CD4-positive, alpha-beta T cell treated with Interleukin-17A for 4 hours (primary cell): ENCODE results near the gene ELAVL2.
"Not testable (repeated sequence)": the region's sequence is repeated elsewhere in the genome, so short reads cannot be mapped to it uniquely, and the experiment has no call there.

Source experiments
- DNase-seq: peaks from one replicate; pipeline ENCODE4 v3.0.0-alpha.2; 2020; ENCODE audit warnings: mixed read lengths

Gene ELAVL2

DNA sequence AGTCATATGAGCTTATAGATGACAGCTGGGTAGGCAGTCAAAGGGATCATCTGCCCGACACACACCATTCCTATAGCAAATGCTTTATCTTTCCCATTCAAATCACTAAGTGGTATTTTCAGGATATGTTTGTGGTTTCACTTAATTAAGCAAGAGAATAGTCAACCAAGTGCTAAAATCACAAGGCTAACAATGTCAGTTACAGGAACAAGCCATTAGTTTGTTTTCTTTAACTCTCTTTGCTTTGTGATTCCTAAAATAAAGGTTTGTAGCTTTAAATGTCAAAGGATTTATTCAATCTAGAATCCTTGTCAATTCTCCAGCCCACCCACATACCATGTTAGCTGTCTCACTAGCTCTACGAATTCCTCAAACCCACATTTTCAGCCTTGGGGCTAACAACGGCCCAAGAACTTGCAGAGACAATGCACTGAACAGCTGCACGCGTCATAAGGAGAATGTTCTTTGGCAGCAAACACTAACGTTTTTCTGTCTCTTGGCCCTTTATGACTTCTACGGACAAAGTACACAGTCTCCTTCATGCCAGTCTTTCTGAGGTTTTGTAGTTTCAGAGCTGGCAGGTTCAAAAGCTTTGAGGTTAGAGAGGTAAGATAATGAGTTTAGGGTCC, 56.6 kb downstream of the ELAVL2 start:
- DNase-seq, result no peak

DNA sequence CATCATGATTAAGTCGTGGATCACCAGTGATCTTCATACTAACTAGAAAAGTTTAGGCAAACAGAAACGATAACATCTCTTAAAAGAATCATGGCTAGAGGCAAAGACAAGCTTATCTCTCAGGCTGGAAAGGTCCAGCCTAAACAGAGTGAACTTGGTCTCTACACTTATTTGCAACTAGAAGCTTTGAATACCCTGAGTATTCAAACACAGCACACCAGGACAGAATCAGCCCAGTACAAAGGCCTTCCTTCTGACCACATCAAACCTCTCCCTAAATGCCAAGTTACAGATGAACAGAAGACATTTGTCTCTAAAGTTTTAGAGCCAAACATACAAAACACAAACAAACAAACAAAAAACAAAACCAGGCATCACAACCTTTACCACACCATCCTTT, 57.2 kb downstream of the ELAVL2 start:
- no peak for DNase-seq

DNA sequence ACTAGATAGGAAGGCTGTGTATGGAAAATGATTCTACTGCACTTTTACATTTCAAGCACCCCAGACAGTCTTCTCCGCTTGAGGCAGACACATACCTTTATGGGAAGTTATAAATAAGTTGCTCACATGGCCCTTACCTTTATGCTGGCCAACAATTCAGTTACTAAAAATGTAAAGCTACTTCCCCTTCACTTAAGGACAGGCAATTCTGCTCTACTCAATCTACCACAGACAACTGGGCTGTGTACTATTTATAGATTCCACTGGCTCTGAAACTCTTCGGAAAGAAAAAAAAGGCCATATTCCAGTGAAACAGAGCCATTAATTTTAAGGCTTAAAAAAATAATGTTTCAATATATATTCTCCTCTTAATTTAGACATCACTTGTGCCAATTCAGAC, 59.4 kb downstream of the ELAVL2 start:
- DNase-seq, result no peak

DNA sequence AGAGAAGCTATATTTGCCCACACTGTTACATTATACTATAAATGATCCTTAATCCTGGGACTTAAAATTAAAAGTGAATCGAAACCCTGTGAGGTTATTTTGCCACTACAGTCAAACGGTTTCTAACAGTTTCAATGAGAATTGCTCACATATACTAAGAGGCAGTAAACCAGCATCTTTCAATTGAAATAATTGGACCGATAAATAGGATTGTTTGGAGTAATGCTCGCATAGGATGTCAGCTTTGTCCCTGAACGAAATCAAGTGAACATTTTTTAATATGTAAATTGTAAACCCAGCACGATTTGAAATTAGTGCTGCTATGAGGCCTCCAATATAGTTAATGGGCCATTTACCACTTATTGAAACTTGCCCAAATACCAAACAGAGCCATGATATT, 60.5 kb downstream of the ELAVL2 start:
- no peak for DNase-seq

DNA sequence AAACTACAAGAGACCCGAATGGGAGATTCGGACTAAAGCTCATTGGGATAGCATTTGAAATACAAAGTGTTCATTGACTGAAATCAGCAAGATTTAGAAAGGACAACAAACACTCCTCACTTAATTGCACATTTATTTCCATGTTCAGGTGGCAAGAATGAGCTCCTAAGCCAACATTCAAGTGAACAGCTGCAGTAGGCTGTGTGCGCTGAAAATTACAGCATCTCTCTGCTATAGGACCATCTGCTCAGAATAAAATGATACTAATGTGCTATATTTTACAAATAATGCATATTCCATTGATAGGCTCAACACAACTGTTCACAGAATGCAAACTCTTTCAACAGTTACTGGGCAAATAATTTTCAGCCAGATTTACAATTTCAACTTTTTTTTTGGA, 61.8 kb downstream of the ELAVL2 start:
- DNase-seq, result no peak

DNA sequence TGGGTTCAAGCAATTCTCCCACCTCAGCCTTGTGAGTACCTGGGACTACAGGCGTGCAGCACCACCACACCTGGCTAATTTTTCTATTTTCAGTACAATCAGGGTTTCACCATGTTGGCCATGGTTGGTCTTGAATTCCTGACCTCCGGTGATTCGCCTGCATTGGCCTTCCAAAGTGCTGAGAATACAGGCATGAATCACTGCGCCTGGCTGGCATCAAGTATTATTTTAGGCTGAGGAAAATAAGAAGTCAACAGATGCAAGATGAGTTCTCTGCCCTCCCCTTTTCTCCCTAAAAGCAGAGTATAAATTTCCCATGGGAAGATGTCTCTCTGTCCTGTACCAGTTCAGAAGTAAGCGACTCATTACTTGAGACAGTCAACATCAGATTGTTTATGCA, 71.5 kb downstream of the ELAVL2 start:
- no peak for DNase-seq

DNA sequence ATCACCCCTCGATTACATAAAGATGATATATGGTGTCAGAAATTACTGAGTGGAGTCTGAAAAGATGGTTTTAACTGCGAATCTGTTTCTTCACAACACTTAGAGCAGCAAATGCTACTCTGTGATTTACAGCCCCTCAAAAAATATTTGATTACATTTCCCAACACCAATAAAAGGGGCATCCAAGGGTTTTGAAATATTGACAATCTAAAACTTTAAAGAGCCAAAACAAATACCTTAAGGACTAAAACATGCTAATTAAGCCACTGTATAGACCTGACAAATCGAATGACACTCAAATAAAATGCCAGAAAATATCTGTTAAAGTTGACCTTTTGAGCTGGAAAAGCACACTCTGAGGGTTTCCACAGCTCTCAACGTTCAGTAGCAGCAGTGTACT, 73.2 kb downstream of the ELAVL2 start:
- DNase-seq, result no peak

DNA sequence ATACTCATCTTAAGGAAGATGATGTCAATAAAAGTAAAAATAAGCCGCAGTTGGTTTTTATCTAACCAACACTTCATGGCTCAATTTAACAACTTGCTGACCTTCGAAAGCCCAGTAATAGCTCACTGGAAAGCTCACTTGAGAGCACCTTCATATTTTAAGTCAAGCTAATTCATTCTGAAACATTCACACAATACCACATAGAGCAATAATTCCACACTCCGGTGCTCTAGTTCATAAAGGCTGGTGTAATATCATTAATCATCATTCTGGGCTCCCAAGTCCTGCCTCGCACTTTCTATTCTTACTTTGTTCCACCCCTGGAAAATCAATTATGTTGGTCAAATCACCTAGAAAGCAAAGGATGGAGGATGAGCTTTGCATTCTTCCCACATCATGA, 74.4 kb downstream of the ELAVL2 start:
- no peak for DNase-seq

DNA sequence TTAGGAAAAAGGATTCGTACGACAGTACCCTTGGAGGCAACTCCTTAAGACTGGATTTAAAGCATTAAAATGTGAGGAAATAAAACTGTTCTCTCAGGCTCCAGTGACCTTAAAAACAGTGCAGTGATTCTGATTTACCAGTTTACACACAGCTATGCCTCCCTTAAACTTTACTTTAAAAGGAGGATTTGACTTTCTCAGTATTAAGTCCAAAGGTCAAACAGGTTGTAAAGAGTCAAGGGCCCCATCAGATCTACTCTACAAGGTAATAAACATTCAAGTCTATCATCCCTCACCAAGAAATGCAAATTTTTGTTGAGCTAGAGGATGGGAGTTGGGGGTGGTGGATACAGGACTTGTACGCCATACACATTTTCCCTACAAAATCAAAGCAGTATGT, 75.2 kb downstream of the ELAVL2 start:
- no peak for DNase-seq

DNA sequence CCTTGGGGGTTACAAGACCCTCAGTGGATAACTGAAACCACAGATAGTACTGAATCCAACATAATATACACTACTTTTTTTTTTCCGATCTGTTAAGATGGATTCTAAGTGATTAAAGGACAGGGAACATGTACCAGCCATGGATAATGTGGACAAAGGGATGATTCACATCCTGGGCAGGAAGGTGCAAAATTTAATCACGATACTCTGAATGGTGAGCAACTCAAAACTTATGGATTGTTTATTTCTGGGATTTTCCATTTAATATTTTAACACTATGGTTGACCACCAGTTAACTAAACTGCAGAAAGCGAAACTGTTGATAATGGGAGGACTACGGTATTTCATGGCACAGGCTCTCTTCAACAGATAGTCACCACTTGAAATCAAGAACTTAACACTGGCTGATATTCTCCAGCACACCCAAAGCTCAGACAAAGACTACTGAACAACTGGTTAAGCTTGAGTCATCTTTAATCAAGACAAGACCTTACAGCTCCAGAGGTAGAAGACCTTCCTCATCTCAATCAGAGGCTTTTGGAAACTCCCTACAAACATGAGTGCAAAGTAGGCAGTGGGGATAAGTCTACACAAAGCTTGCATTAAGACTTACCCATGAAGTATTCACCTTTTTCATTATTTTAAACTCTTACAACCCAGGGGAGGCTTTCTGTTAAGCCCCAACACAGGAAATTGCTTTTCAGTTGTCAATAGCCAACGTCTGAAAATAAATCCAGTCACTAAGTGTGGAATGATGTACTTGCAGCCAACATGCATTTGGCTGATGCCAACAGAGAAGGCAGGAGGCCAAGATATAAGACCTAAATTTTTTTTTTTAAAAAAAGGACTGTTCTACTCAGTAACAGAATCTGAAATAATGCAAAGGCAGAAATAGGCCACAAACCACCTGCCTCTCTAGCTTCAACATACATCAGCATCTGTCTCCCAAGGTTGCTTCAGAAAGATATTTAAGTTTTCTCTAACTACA, 78.7 kb downstream of the ELAVL2 start:
- DNase-seq, result no peak

DNA sequence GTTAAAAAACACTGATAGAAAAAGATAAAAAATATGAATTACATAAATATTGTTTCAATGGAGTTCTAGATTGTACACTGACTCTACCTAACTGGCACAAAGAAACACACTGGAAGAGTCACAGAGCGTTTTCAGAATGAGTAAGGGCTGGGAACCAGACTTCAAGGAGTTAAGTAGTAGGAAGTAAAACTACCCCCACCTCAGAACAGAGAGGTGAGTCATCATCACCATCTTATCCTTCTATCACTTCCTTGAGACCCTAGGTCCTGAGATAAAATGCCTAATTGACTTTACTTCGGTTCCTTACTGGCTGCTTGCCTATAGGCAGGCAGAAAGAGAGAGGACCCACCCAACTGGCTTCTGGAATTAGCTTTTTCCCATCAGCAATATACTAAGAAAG, 79.7 kb downstream of the ELAVL2 start:
- DNase-seq, result no peak

DNA sequence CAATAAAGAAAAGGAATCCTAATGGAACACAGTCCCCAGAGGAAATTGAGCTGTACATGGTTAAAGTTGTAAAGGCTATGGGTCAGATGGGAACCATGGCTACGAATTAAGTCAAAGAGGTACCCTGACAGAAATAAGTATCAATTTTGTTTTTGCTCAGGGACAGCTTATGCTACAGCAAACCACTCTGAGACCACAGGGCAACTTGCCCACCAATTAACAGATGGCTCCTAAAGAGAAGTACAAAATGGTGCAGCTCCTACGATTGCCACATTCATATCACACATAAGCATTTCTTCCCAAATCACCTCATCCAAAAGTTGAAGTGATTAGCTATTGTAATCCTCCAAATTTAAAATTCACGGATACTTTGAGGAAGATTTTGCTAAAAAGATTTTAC, 83.0 kb downstream of the ELAVL2 start:
- no peak for DNase-seq

DNA sequence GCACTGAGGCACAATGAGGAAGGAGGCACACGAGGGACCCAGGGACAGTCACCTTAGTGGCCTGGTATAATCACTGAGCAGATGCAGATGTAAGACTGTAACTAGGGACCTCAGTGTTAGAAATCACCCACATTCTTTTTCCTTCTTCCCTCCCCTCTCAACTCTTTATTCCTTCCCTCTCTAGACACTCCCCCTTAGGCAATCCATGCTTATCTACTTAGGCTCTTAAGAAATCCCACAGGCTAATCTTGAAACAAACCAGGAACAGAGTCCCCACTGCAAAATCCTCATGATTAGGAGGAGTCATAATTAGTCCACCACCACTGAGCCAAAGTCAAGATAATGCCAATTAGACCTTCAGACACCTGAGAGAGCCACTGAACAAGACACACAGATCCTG, 84.7 kb downstream of the ELAVL2 start:
- no peak for DNase-seq

DNA sequence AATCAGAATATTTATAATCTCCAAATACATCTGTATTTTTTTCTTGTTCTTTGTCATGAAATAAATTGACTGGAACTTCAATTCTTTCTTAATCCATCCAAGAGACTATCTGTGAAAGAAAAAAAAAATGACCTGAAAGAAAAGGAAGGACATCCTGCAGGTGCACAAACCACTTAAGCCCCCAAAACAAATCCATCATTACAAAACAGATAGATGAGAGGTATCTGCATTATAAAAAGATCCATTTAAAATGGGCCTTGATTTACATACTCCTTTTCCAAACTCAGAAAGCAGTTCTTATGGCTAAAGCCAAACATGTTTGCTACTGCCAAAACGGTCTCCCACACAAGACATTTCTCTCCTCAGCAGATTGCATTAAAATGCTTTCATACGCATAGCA, 85.5 kb downstream of the ELAVL2 start:
- DNase-seq, result no peak

DNA sequence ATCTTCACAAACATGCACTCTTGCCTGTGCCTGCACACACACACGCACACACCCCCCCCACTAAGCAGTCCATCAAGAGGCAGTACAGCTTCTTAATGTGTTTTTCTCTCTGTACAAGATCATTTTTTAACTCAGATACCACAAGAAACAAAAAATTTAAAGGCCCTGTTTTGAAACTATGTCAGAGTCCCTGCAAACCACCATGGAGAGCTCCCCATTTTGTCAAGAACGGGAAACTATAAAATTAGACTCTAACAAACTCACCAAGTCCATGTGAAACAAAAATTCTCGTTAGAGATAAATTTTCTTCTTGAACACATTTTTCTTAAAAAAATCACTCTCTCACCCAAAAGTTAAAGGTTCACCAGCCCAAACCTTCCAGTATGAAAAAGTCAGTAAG, 86.3 kb downstream of the ELAVL2 start:
- no peak for DNase-seq

DNA sequence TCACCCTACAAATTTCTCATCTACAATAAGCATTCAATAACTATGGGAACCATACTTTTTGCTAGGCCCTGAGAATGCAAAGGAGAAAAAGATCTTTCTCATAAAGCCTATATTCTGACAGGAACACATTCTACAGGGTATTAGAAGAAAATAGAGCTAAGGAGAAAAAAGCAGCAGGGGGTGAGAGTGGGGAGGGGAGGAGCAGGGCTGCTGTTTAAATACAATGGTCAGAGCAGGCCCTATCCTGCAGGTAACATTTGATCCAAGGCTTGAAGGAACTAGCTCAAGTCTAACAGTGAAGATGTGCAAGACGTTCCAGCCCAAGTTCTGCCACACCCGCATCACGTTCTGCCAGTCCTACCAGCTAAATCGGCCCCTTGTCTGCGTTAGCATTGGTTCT, 89.7 kb downstream of the ELAVL2 start:
- DNase-seq, result no peak

DNA sequence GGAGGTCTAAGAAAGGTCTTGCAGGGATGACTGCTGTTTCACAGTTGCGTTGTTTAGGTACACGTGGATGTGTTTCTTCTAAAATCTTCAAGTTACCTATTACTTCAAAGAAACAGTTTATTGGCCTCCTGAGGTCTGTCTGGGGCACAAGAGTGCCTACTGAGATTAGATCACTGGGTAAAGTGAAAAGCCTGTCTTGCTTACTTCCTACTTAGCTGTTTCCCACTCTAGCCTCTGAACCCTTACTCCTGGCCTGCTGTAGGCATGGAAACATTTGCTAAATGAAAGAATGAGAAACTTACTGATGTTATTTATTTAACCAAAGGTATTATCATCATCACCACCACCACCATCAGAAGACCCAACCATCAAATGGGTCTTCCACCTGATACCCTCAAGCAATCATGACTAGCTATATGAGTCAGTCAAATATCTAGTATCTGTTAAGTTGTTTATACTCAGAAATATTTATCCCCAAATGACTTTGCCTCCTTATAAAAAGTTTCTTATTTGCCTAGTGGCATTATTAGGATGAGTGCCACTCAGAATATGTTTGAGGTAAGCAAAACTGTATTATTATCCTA, 92.5 kb downstream of the ELAVL2 start:
- no peak for DNase-seq

DNA sequence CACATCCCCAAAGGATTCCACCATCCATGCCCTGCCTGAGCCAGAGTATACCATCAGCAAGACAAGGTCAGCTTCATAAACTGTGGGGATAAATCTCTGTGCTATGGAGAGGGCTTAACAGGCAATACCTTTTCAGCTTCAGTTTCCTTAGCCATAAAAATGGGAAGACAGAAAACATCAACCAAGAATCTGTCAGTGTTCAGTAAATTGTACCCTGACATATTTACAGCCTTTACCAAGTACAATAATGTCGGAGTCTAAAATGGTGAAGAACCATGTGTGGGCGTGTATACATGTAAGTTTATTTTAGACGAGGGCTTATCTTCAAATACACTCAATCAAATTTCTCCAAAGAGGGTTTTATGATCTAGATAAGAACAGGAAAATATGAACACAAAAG, 94.7 kb downstream of the ELAVL2 start:
- no peak for DNase-seq

DNA sequence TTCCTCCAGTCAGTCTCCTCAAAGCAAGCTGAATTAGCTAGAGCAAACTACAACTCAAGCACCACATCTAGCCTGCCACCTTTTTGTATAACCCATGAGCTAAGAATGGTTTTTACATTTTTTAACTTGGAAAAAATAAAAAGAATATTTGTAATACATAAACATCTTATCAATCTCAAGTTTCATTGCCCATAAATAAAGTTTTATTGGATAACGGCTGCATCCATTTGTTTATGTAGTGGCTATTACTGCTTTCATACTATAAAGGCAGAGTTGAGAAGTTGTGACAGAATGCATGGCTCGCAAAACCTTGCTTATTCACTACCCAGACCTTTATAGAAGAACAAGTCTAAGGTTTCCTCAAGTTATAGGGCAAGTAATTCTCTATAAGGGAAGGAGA, 95.7 kb downstream of the ELAVL2 start:
- DNase-seq, result no peak

DNA sequence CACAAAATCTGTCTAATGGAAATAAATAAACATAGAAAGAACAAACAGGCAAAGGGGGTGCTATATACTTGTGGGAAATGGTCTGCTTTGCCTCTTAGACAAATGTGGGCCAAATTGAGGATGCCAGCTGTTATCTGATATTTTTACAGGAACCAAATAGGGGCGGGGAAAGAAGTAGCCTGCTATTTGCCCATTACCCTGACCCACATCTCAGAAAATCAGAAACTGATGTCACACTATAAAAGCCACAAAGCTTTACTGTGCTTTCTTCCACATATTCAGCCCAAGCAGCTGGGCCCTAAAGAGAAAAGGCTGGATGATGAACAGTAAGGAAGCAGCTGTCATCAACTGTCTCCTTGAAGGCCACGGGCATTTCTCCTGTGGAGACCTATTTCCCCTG, 97.3 kb downstream of the ELAVL2 start:
- no peak for DNase-seq

DNA sequence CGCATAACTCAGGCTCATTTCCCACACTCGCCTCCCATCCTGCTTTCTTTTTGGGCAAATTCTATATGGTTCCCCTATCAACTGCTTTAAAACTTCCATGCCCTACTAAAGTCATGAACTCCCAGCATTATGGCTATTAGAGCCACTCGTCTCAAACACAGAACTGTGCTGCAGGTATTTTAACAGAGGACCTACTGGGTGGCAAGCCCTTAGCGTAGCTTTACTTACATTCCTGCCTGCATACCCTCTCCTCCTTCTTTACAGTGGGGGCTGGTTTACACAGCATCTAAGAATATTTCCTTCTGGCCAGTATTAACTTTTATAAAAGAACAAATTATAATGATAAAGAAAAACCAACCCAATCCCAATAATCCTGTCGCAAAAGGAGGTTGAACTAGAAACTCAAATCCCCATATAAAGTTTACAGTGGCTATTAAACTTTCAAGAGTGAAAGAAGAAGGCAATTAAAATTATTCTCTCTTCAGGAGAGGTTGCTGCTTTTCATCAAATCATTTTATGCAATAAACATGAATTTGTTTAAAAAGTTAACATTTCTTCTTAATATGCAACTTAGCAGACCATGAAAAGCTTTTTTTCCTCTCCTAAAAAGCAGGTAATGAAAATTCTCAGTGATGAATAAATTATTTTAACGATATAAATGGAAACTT, 100.6 kb downstream of the ELAVL2 start:
- no peak for DNase-seq

DNA sequence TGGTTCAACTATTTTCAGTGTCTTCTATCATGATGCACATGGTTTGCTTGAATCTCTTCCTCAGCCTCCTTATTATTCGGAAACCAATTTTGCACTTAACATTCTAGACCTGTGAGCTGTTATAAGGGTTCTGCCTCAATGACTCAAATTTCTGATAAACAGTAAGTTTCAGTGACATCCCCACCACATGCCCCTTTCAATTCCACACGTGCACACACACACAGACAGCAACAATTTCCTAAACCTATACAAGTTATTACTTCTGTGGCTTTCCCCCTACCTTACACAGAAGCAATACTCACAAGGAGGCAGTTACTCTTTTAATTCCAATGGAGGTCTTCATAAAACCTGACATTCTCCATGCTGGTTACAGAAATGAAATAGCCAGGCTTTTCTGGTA, 102.4 kb downstream of the ELAVL2 start:
- no peak for DNase-seq

DNA sequence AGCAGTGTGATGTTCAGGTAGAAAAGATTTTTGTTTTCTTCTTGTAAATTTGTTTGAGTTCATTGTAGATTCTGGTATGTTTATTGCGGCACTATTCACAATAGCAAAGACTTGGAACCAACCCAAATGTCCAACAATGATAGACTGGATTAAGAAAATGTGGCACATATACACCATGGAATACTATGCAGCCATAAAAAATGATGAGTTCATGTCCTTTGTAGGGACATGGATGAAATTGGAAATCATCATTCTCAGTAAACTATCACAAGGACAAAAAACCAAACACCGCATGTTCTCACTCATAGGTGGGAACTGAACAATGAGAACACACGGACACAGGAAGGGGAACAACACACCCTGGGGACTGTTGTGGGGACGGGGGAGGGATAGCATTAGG, 103.0 kb downstream of the ELAVL2 start:
- not testable (repeated sequence) for DNase-seq

DNA sequence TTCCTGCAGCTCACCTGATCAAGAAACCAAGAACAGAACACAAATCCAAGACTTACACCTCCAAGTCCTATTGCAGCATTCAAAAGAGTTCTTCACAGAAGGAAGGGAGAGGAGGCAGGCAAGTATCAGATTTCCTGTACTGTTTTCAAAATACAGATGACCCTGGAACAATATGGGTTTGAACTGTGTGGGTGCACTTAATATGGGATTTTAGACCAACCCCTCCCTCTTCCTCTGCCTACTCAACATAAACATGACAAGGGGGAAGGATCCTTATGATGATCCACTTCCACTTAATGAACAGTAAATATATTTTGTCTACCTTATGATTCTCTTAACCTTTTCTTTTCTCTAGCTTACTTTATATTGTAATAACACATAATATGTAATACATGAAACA, 104.6 kb downstream of the ELAVL2 start:
- DNase-seq, result no peak
